HepG2 (cell line): ENCODE data around the gene ZNF17. TPM values are rescaled to one million over a fixed set of nuclear protein-coding genes. Genes with fewer than 3 reads are reported as not detected.
A peak's percentile ranks its signal among the peaks of the same experiment; 100 is the strongest.

Experiments
- BRD4 ChIP-seq: sonication (generic); formaldehyde crosslinking; IDR thresholded peaks from 2 replicates; pipeline ENCODE4 v1.4.0; 2020; ENCODE audit warnings: missing genetic modification reagents
- CAMTA2 ChIP-seq: sonication (generic); formaldehyde crosslinking; IDR thresholded peaks from 2 replicates; pipeline ENCODE4 v1.4.0; 2020; ENCODE audit warnings: mild to moderate bottlenecking, missing genetic modification reagents, borderline replicate concordance
- GTF2F1 ChIP-seq: fragments of 150-350 bp; IDR thresholded peaks from 2 replicates; pipeline ENCODE4 v1.6.1; 2014; ENCODE audit warnings: low read length
- KLF11 ChIP-seq: IDR thresholded peaks from 2 replicates; pipeline ENCODE4 v1.6.1; 2016; ENCODE audit warnings: missing compliant biosample characterization
- RELA ChIP-seq: sonication (generic); formaldehyde crosslinking; IDR thresholded peaks from 2 replicates; pipeline ENCODE4 v1.4.0; 2020; ENCODE audit warnings: missing genetic modification reagents
- SNAPC2 ChIP-seq: sonication (generic); formaldehyde crosslinking; IDR thresholded peaks from 2 replicates; pipeline ENCODE4 v1.8.1; 2022; ENCODE audit warnings: mild to moderate bottlenecking, missing genetic modification reagents
- SPEN ChIP-seq: sonication (generic); formaldehyde crosslinking; IDR thresholded peaks from 2 replicates; pipeline ENCODE4 v1.5.1; 2020; ENCODE audit warnings: low read depth, mild to moderate bottlenecking, missing genetic modification reagents
- TBL1XR1 ChIP-seq: fragments of 150-350 bp; IDR thresholded peaks from 2 replicates; pipeline ENCODE4 v1.6.1; 2014; ENCODE audit warnings: borderline replicate concordance, low read length; ENCODE audit not compliant: partially characterized antibody
- TBX2 ChIP-seq: sonication (generic); formaldehyde crosslinking; IDR thresholded peaks from 2 replicates; pipeline ENCODE4 v1.5.0; 2020; ENCODE audit warnings: missing genetic modification reagents, mild to moderate bottlenecking, borderline replicate concordance
- ZFP36L1 ChIP-seq: sonication (generic); formaldehyde crosslinking; IDR thresholded peaks from 2 replicates; pipeline ENCODE4 v1.8.0; 2022; ENCODE audit warnings: mild to moderate bottlenecking, missing genetic modification reagents, moderate library complexity
- ZNF10 ChIP-seq: sonication (generic); formaldehyde crosslinking; IDR thresholded peaks from 2 replicates; pipeline ENCODE4 v1.4.0; 2020; ENCODE audit warnings: mild to moderate bottlenecking, low read depth, missing genetic modification reagents, borderline replicate concordance
- ZNF232 ChIP-seq: sonication (generic); formaldehyde crosslinking; IDR thresholded peaks from 2 replicates; pipeline ENCODE4 v1.4.0; 2020; ENCODE audit warnings: missing genetic modification reagents, borderline replicate concordance
- ZNF441 ChIP-seq: sonication (generic); formaldehyde crosslinking; IDR thresholded peaks from 2 replicates; pipeline ENCODE4 v1.7.0; 2021; ENCODE audit warnings: missing genetic modification reagents, borderline replicate concordance
- polyA plus RNA-seq, 8 experiments: library from polyadenylated mRNA; depleted of rRNA in 3 of 8; stranded (reverse) in 7 of 8; unstranded in 1 of 8; fragments of >200 nt; fragmentation: Illumina TruSeq in 4 of 8; extraction: Trizol in 4 of 8; gene quantifications; 2 replicates each; pipeline versions ENCODE4 v1.2.1 to v1.2.3, GENCODE V29; 2011 to 2016; ENCODE audit warnings: low read depth in 4 of 8, missing spikeins in 1 of 8, mixed read lengths in 1 of 8; ENCODE audit not compliant: insufficient read depth in 1 of 8
- total RNA-seq, 5 experiments: library from RNA; depleted of rRNA; stranded (reverse); fragments of >200 nt; fragmentation: Illumina TruSeq; extraction: Trizol; gene quantifications; 2 replicates each; pipeline ENCODE4 v1.2.3, GENCODE V29; 2016; ENCODE audit warnings: low read depth in 1 of 5
- TF ChIP-seq, protein P1 (sequence below): sonication (generic); formaldehyde crosslinking; IDR thresholded peaks from 2 replicates; pipeline ENCODE4 v1.5.0; 2020; ENCODE audit warnings: missing genetic modification reagents
- TF ChIP-seq, protein P2 (sequence below): sonication (generic); formaldehyde crosslinking; IDR thresholded peaks from 2 replicates; pipeline ENCODE4 v1.4.0; 2020; ENCODE audit warnings: missing genetic modification reagents
- TF ChIP-seq, protein P3 (sequence below): sonication (generic); formaldehyde crosslinking; IDR thresholded peaks from 2 replicates; pipeline ENCODE4 v1.9.0; 2022; ENCODE audit warnings: missing genetic modification reagents, mild to moderate bottlenecking, borderline replicate concordance
- TF ChIP-seq, protein P4 (sequence below): sonication (generic); formaldehyde crosslinking; IDR thresholded peaks from 2 replicates; pipeline ENCODE4 v1.4.0; 2020; ENCODE audit warnings: low read depth, mild to moderate bottlenecking, missing genetic modification reagents
- TF ChIP-seq, protein P5 (sequence below): sonication (generic); formaldehyde crosslinking; IDR thresholded peaks from 2 replicates; pipeline ENCODE4 v1.4.0; 2020; ENCODE audit warnings: missing genetic modification reagents

ZNF17 gene
- total and polyA plus RNA-seq, 2 of the 13 experiments (the other 11 are each of a cell fraction or from before 2014, with no cell fraction given) = 3.7 to 10.1 TPM

DNA sequence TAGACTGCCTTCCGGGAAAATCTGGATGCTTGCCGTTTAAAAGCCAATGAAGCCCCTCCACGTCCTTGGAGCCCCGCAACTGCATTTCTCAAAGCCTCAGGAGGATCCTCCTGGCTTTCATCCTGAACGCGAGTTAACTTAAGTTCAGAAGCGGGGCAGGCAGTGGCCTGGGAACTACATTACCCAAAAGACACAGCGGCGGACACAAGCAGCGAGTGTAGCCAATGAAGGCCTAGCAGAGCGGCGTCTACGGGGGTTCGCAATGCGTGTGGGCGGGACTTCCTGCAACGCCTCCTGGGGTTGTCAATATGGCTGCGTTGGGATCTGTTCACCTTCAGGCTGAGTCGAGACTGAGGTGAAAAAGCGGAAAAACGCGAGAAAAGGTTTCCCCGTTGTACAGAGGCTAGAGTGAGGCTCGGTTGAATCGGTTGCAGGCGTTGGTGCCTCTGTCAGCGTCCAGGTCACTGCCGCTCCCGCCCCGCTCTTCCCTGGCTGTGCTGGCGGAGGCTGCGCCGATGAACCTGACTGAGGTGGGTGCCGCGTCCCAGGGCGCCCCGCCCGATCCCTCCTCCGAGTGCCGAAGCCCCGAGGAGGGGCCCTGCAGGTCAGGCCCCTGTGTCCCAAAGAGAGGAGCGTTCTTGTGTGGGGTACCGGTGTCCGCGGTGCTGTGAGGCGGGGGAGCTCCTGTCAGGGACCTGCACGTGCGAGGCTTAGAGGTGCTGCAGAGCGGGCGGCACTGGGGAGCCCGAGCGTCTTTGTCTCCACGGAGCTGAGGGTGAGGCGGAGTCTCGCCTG, at the start of gene ZNF17 (continued):
- TF ChIP-seq BRD4 (no peak), KLF11 (CRISPR knock-in tag) (no peak), TBX2 (CRISPR knock-in tag) (peak; percentile 51), CAMTA2 (CRISPR knock-in tag) (no peak), GTF2F1 (no peak), TBL1XR1 (no peak), SPEN (CRISPR knock-in tag) (peak; percentile 82), ZNF441 (CRISPR knock-in tag) (no peak), ZFP36L1 (CRISPR knock-in tag) (no peak), ZNF232 (CRISPR knock-in tag) (no peak), SNAPC2 (CRISPR knock-in tag) (no peak), RELA (CRISPR knock-in tag) (no peak), ZNF10 (CRISPR knock-in tag) (no peak)
- TF ChIP-seq, protein P1, sequence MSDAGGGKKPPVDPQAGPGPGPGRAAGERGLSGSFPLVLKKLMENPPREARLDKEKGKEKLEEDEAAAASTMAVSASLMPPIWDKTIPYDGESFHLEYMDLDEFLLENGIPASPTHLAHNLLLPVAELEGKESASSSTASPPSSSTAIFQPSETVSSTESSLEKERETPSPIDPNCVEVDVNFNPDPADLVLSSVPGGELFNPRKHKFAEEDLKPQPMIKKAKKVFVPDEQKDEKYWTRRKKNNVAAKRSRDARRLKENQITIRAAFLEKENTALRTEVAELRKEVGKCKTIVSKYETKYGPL (CRISPR knock-in tag) = no peak
- TF ChIP-seq, protein P2, sequence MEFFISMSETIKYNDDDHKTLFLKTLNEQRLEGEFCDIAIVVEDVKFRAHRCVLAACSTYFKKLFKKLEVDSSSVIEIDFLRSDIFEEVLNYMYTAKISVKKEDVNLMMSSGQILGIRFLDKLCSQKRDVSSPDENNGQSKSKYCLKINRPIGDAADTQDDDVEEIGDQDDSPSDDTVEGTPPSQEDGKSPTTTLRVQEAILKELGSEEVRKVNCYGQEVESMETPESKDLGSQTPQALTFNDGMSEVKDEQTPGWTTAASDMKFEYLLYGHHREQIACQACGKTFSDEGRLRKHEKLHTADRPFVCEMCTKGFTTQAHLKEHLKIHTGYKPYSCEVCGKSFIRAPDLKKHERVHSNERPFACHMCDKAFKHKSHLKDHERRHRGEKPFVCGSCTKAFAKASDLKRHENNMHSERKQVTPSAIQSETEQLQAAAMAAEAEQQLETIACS (CRISPR knock-in tag) = no peak
- TF ChIP-seq, protein P3, sequence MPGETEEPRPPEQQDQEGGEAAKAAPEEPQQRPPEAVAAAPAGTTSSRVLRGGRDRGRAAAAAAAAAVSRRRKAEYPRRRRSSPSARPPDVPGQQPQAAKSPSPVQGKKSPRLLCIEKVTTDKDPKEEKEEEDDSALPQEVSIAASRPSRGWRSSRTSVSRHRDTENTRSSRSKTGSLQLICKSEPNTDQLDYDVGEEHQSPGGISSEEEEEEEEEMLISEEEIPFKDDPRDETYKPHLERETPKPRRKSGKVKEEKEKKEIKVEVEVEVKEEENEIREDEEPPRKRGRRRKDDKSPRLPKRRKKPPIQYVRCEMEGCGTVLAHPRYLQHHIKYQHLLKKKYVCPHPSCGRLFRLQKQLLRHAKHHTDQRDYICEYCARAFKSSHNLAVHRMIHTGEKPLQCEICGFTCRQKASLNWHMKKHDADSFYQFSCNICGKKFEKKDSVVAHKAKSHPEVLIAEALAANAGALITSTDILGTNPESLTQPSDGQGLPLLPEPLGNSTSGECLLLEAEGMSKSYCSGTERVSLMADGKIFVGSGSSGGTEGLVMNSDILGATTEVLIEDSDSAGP (CRISPR knock-in tag) = peak; percentile 81; the same call in 1 of the 2 replicates
- TF ChIP-seq, protein P4, sequence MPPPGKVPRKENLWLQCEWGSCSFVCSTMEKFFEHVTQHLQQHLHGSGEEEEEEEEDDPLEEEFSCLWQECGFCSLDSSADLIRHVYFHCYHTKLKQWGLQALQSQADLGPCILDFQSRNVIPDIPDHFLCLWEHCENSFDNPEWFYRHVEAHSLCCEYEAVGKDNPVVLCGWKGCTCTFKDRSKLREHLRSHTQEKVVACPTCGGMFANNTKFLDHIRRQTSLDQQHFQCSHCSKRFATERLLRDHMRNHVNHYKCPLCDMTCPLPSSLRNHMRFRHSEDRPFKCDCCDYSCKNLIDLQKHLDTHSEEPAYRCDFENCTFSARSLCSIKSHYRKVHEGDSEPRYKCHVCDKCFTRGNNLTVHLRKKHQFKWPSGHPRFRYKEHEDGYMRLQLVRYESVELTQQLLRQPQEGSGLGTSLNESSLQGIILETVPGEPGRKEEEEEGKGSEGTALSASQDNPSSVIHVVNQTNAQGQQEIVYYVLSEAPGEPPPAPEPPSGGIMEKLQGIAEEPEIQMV (CRISPR knock-in tag) = no peak
- TF ChIP-seq, protein P5, sequence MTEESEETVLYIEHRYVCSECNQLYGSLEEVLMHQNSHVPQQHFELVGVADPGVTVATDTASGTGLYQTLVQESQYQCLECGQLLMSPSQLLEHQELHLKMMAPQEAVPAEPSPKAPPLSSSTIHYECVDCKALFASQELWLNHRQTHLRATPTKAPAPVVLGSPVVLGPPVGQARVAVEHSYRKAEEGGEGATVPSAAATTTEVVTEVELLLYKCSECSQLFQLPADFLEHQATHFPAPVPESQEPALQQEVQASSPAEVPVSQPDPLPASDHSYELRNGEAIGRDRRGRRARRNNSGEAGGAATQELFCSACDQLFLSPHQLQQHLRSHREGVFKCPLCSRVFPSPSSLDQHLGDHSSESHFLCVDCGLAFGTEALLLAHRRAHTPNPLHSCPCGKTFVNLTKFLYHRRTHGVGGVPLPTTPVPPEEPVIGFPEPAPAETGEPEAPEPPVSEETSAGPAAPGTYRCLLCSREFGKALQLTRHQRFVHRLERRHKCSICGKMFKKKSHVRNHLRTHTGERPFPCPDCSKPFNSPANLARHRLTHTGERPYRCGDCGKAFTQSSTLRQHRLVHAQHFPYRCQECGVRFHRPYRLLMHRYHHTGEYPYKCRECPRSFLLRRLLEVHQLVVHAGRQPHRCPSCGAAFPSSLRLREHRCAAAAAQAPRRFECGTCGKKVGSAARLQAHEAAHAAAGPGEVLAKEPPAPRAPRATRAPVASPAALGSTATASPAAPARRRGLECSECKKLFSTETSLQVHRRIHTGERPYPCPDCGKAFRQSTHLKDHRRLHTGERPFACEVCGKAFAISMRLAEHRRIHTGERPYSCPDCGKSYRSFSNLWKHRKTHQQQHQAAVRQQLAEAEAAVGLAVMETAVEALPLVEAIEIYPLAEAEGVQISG (CRISPR knock-in tag) = peak; percentile 90
